ENCODE results near the gene BICC1.

The BICC1 gene

GRCh38 chr10:58608351-58608750 is 95.7 kb downstream of the BICC1 start:
- Histone ChIP-seq H3K4me1 (ENCODE audit: control insufficient read depth, insufficient read depth, low read length) (no peaks in the 10 kb centered on the region), H3K4me3 (ENCODE audit: low read length) (no peak overlapping the region), H3K27me3 (ENCODE audit: control insufficient read depth, insufficient read depth, low read length) (no peaks in the 10 kb centered on the region), H3K36me3 (ENCODE audit: control insufficient read depth, insufficient read depth, low read length) (no peaks in the 10 kb centered on the region), H3K27ac (ENCODE audit: low read length) (no peak overlapping the region), H3K9me3 (ENCODE audit: control insufficient read depth, insufficient read depth, low read length) (no peaks in the 10 kb centered on the region)
- DNase-seq (ENCODE audit: low read depth, low spot score), result no peak
- no CpG with 5 or more reads among the region's 4 CpGs for WGBS (ENCODE audit: insufficient coverage, insufficient read length)

- H3K27ac ChIP-seq (ENCODE audit: low read length), result no peak overlapping the region
- H3K9me3 ChIP-seq (ENCODE audit: control insufficient read depth, insufficient read depth, low read length), result no peaks in the 10 kb centered on the region
- DNase-seq (ENCODE audit: low read depth, low spot score), result no peak
- no peaks in the 10 kb centered on the region for H3K27me3 ChIP-seq (ENCODE audit: control insufficient read depth, insufficient read depth, low read length)
- H3K4me1 ChIP-seq (ENCODE audit: control insufficient read depth, insufficient read depth, low read length), result no peaks in the 10 kb centered on the region
- WGBS (ENCODE audit: insufficient coverage, insufficient read length), result no CpG with 5 or more reads among the region's 1 CpG
- H3K36me3 ChIP-seq (ENCODE audit: control insufficient read depth, insufficient read depth, low read length), result no peaks in the 10 kb centered on the region
- no peak overlapping the region for H3K4me3 ChIP-seq (ENCODE audit: low read length)
These were observed 96.3 kb downstream of the BICC1 start for GRCh38 chr10:58608826-58609531.

- H3K36me3 ChIP-seq (ENCODE audit: control insufficient read depth, insufficient read depth, low read length), result no peaks in the 10 kb centered on the region
- WGBS (ENCODE audit: insufficient coverage, insufficient read length), result no CpG with 5 or more reads among the region's 6 CpGs
These were observed 97.0 kb downstream of the BICC1 start for GRCh38 chr10:58609532-58610150.

GRCh38 chr10:58615237-58615935 is 102.7 kb downstream of the BICC1 start:
- DNase-seq (ENCODE audit: low read depth, low spot score), result no peak
- no peaks in the 10 kb centered on the region for H3K4me1 ChIP-seq (ENCODE audit: control insufficient read depth, insufficient read depth, low read length)
- H3K9me3 ChIP-seq (ENCODE audit: control insufficient read depth, insufficient read depth, low read length), result no peaks in the 10 kb centered on the region
- WGBS (ENCODE audit: insufficient coverage, insufficient read length), result no CpG with 5 or more reads among the region's 14 CpGs
- no peak overlapping the region for H3K27ac ChIP-seq (ENCODE audit: low read length)
- no peaks in the 10 kb centered on the region for H3K27me3 ChIP-seq (ENCODE audit: control insufficient read depth, insufficient read depth, low read length)
- no peak overlapping the region for H3K4me3 ChIP-seq (ENCODE audit: low read length)
- no peaks in the 10 kb centered on the region for H3K36me3 ChIP-seq (ENCODE audit: control insufficient read depth, insufficient read depth, low read length)

More at GRCh38 chr10:58609532-58610150, 97.0 kb downstream of the BICC1 start:
- Histone ChIP-seq H3K27me3 (ENCODE audit: control insufficient read depth, insufficient read depth, low read length) (no peaks in the 10 kb centered on the region), H3K4me1 (ENCODE audit: control insufficient read depth, insufficient read depth, low read length) (no peaks in the 10 kb centered on the region), H3K27ac (ENCODE audit: low read length) (no peak overlapping the region), H3K4me3 (ENCODE audit: low read length) (no peak overlapping the region), H3K9me3 (ENCODE audit: control insufficient read depth, insufficient read depth, low read length) (no peaks in the 10 kb centered on the region)
- DNase-seq (ENCODE audit: low read depth, low spot score), result no peak

GRCh38 chr10:58618158-58618676 is 105.5 kb downstream of the BICC1 start:
- Histone ChIP-seq H3K27me3 (ENCODE audit: control insufficient read depth, insufficient read depth, low read length) (no peaks in the 10 kb centered on the region), H3K9me3 (ENCODE audit: control insufficient read depth, insufficient read depth, low read length) (no peaks in the 10 kb centered on the region), H3K27ac (ENCODE audit: low read length) (no peak overlapping the region), H3K4me1 (ENCODE audit: control insufficient read depth, insufficient read depth, low read length) (no peaks in the 10 kb centered on the region), H3K4me3 (ENCODE audit: low read length) (no peak overlapping the region), H3K36me3 (ENCODE audit: control insufficient read depth, insufficient read depth, low read length) (no peaks in the 10 kb centered on the region)
- no CpG with 5 or more reads among the region's 14 CpGs for WGBS (ENCODE audit: insufficient coverage, insufficient read length)
- DNase-seq (ENCODE audit: low read depth, low spot score), result no peak

GRCh38 chr10:58621379-58622077 is 108.9 kb downstream of the BICC1 start:
- WGBS (ENCODE audit: insufficient coverage, insufficient read length), result no CpG with 5 or more reads among the region's 7 CpGs
- Histone ChIP-seq H3K9me3 (ENCODE audit: control insufficient read depth, insufficient read depth, low read length) (no peaks in the 10 kb centered on the region), H3K4me1 (ENCODE audit: control insufficient read depth, insufficient read depth, low read length) (no peaks in the 10 kb centered on the region), H3K36me3 (ENCODE audit: control insufficient read depth, insufficient read depth, low read length) (no peaks in the 10 kb centered on the region), H3K27me3 (ENCODE audit: control insufficient read depth, insufficient read depth, low read length) (no peaks in the 10 kb centered on the region), H3K27ac (ENCODE audit: low read length) (no peak overlapping the region), H3K4me3 (ENCODE audit: low read length) (no peak overlapping the region)
- DNase-seq (ENCODE audit: low read depth, low spot score), result no peak

GRCh38 chr10:58622246-58622645 is 109.6 kb downstream of the BICC1 start:
- Histone ChIP-seq H3K4me1 (ENCODE audit: control insufficient read depth, insufficient read depth, low read length) (no peaks in the 10 kb centered on the region), H3K27ac (ENCODE audit: low read length) (no peak overlapping the region), H3K36me3 (ENCODE audit: control insufficient read depth, insufficient read depth, low read length) (no peaks in the 10 kb centered on the region), H3K9me3 (ENCODE audit: control insufficient read depth, insufficient read depth, low read length) (no peaks in the 10 kb centered on the region), H3K4me3 (ENCODE audit: low read length) (no peak overlapping the region), H3K27me3 (ENCODE audit: control insufficient read depth, insufficient read depth, low read length) (no peaks in the 10 kb centered on the region)
- WGBS (ENCODE audit: insufficient coverage, insufficient read length), result no CpG with 5 or more reads among the region's 1 CpG
- no peak for DNase-seq (ENCODE audit: low read depth, low spot score)

- no peaks in the 10 kb centered on the region for H3K9me3 ChIP-seq (ENCODE audit: control insufficient read depth, insufficient read depth, low read length)
- no CpG with 5 or more reads among the region's 3 CpGs for WGBS (ENCODE audit: insufficient coverage, insufficient read length)
- H3K4me3 ChIP-seq (ENCODE audit: low read length), result no peak overlapping the region
- H3K4me1 ChIP-seq (ENCODE audit: control insufficient read depth, insufficient read depth, low read length), result peaks cover 2% of the 10 kb centered on the region; the same call in 1 of the 2 replicates
- no peak overlapping the region for H3K27ac ChIP-seq (ENCODE audit: low read length)
- H3K36me3 ChIP-seq (ENCODE audit: control insufficient read depth, insufficient read depth, low read length), result no peaks in the 10 kb centered on the region
- no peaks in the 10 kb centered on the region for H3K27me3 ChIP-seq (ENCODE audit: control insufficient read depth, insufficient read depth, low read length)
- no peak for DNase-seq (ENCODE audit: low read depth, low spot score)
These were observed 112.4 kb downstream of the BICC1 start for GRCh38 chr10:58625070-58625469.

- no peaks in the 10 kb centered on the region for H3K9me3 ChIP-seq (ENCODE audit: control insufficient read depth, insufficient read depth, low read length)
- peaks cover 3% of the 10 kb centered on the region; the same call in 1 of the 2 replicates for H3K4me1 ChIP-seq (ENCODE audit: control insufficient read depth, insufficient read depth, low read length)
- no peaks in the 10 kb centered on the region for H3K27me3 ChIP-seq (ENCODE audit: control insufficient read depth, insufficient read depth, low read length)
- no peaks in the 10 kb centered on the region for H3K36me3 ChIP-seq (ENCODE audit: control insufficient read depth, insufficient read depth, low read length)
- no peak overlapping the region for H3K4me3 ChIP-seq (ENCODE audit: low read length)
- H3K27ac ChIP-seq (ENCODE audit: low read length), result no peak overlapping the region
- no CpG with 5 or more reads among the region's 6 CpGs for WGBS (ENCODE audit: insufficient coverage, insufficient read length)
- DNase-seq (ENCODE audit: low read depth, low spot score), result no peak
These were observed 114.7 kb downstream of the BICC1 start for GRCh38 chr10:58627392-58627791.

- Histone ChIP-seq H3K4me1 (ENCODE audit: control insufficient read depth, insufficient read depth, low read length) (peaks cover 3% of the 10 kb centered on the region; the same call in 1 of the 2 replicates), H3K9me3 (ENCODE audit: control insufficient read depth, insufficient read depth, low read length) (no peaks in the 10 kb centered on the region), H3K4me3 (ENCODE audit: low read length) (no peak overlapping the region), H3K27me3 (ENCODE audit: control insufficient read depth, insufficient read depth, low read length) (no peaks in the 10 kb centered on the region), H3K27ac (ENCODE audit: low read length) (no peak overlapping the region), H3K36me3 (ENCODE audit: control insufficient read depth, insufficient read depth, low read length) (no peaks in the 10 kb centered on the region)
- 100% methylated on average over 1 of the region's 2 CpGs for WGBS (ENCODE audit: insufficient coverage, insufficient read length)
- peak; percentile 11 for DNase-seq (ENCODE audit: low read depth, low spot score)
These were observed 119.0 kb downstream of the BICC1 start for GRCh38 chr10:58631715-58632114.

Data from iPS DF 6.9 (cell line).